ENCODE measurements around the gene PELI3.
"Not testable (repeated sequence)": the region's sequence is repeated elsewhere in the genome, so short reads cannot be mapped to it uniquely, and the experiment has no call there.

The PELI3 gene

DNA sequence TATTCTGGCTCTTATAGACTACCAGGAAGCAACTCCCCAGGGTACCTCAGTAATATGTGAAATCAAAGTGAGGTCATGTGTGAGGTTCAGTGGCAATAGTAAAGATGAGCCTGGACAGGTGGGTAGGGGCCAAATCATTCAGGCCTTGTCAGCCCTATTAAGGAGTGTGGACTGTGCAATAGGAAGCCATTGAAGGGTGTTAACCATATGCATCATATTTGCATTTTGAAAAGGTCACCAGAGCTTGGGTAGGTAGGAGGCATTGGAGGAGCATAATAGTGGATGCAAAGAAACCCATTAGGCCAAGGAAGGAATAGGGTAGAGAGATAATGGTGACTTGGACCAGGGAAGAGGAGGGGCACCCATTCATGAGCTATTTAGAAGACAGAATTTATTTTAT lies 19.7 kb upstream of the PELI3 start:
- no peak for DNase-seq (ENCODE audit: low read depth)

DNA sequence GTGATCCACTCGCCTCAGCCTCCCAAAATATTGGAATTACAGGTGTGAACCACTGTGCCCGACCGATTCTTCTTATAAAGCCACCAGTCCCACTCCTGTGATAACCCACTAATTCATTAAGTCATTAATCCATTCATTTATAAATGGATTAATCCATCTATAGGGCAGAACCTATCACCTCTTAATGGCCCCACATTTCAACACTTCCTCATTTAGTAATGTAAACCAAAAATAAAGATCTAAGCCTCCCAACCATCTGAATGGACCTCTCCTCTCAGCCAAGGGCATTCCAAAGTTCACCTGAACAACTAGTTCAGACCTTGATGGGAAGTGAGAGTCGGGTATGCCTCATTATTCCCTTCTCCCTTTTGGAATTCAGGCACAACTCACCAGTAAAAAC lies 18.2 kb upstream of the PELI3 start:
- DNase-seq (ENCODE audit: low read depth) = no peak

DNA sequence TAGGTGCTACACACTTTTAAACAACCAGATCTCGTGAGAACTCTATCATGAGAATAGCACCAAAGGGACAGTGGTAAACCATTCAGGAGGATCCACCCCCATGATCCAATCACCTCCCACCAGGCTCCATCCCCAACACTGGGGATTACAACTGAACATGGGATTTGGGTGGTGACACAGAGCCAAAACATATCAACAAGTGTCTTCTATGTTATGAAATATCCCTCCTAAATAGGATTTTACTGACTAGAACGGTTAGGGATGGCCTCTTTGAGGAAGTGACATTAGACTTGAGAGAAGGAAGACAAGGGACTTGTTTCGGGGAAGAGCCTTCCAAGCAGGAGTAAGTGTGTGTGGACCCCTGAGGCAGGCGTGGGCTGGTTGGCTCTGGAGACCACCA lies 16.1 kb upstream of the PELI3 start:
- DNase-seq (ENCODE audit: low read depth) = no peak

- DNase-seq (ENCODE audit: low read depth) = no peak
Measured at GRCh38 chr11:66451663-66452062, 15.0 kb upstream of the PELI3 start.

- DNase-seq (ENCODE audit: low read depth) = no peak
Measured at GRCh38 chr11:66454247-66454646, 12.5 kb upstream of the PELI3 start.

GRCh38 chr11:66454828-66455227 lies 11.9 kb upstream of the PELI3 start:
- no peak for DNase-seq (ENCODE audit: low read depth)

GRCh38 chr11:66457826-66458225 lies 8.9 kb upstream of the PELI3 start:
- no peak for DNase-seq (ENCODE audit: low read depth)

DNA sequence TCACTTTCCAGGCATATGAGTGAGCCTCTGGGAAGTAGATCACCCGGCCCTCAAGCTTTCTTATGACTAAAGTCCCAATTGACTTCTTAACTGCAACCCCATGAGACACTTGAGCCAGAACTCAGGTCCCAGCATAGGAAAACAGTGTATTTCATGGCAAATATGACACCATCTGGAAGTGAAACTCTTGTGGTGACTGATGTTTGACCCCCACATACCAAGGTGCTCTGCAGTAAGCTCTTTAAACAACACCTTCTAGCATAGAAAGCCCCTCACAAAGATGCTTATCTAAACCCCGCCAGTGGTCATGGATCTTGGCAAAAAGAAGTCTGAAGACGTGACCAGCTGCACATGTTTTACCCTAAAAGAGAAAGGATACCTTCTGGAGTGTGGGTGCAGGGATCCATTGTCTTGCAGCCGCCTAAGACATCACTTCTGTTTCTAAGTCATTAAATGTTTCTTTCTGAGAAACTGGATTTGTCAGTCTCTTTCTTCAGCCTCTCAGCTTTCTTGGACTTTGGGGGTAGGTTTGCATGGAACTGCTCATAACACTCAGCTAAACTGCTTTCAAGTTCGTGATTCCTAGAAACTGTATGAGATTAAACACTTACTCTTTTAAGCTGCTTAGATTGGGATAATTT lies 7.4 kb upstream of the PELI3 start:
- DNase-seq (ENCODE audit: low read depth) = no peak

GRCh38 chr11:66462010-66462409 lies 4.7 kb upstream of the PELI3 start:
- no peak for DNase-seq (ENCODE audit: low read depth)

GRCh38 chr11:66462911-66463310 lies 3.8 kb upstream of the PELI3 start:
- no peak for DNase-seq (ENCODE audit: low read depth)

DNA sequence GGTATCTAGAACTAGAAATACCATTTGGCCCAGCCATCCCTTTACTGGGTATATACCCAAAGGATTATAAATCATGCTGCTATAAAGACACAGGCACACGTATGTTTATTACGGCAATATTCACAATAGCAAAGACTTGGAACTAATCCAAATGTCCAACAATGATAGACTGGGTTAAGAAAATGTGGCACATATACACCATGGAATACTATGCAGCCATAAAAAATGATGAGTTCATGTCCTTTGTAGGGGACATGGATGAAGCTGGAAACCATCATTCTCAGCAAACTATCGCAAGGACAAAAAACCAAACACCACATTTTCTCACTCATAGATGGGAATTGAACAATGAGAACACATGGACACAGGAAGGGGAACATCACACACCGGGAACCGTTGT lies 2.6 kb upstream of the PELI3 start:
- DNase-seq (ENCODE audit: low read depth) = not testable (repeated sequence)

DNA sequence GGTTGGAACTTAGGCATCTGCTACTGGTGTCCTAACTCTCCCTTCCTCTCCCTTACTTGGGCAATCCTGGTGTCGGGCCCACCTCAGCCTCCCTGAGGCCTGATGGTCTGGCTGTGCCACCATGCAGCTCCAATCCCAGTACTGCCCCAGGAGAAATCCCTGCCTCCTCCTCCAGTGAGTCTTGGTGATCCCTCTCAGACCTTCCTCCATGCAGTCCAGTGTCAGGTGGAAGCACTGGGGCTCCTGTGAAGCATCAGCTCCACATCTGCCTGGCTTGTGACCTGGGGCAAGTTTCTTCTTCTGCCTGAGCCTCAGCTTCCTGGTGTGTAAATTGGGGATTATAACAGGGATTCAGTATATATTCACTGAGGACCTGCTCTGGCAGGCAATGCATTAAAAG lies 1.8 kb upstream of the PELI3 start:
- DNase-seq (ENCODE audit: low read depth) = no peak

- no peak for DNase-seq (ENCODE audit: low read depth)
Measured at GRCh38 chr11:66465373-66466224, 1.1 kb upstream of the PELI3 start.

DNA sequence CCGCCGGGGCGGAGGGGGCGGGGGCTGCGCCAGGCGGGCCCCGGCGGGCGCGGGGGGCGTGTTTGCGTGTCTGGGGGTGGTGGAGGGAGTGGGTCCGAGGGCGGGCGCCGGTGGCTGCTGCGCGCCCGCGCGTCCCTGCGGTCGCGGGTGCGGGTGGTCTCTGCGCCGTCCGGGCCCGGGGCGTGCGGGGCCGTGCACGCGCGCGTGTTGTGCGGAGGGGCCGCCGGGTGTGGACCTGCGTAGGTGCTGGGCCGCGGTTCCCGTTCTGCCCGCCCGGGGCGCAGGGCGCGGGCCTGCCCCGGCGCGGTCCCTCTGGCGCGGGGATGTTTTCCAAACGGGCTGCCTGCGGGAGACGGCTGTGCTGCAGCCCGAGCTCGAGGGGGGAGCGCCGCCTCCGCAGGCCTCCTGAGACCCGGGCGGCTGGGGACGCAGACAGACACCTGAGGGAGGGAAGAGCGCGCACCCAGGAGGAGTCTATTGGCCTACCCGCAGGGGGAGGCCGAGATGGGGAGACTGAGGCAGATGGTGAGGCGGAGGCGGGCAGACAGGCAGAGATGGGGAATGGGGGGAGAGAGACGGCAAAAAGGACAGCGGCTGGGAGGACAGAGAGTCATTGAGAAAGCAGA lies 442 bp downstream of the PELI3 start:
- no peak for DNase-seq (ENCODE audit: low read depth)

GRCh38 chr11:66467756-66468155 lies 1.1 kb downstream of the PELI3 start:
- DNase-seq (ENCODE audit: low read depth) = no peak

DNA sequence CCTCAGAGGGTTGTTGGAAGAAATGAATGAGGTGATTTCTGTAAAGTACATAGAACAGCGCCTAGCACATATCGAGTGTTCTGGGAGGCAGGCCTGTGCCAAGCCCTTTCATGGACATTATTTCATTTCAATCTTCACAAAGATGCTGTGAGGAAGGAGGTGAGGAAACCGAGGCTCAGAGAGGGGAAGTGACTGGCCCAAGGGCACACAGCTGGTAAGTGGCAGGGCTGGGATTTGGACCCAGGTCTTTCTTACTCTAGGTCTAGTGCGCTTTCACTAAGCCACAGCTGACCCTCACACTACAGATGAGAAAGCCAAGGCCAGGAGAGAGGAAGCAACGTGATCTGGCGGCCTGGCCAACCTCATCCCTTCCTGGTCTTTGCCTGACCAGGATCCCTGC lies 2.0 kb downstream of the PELI3 start:
- DNase-seq (ENCODE audit: low read depth) = no peak

DNA sequence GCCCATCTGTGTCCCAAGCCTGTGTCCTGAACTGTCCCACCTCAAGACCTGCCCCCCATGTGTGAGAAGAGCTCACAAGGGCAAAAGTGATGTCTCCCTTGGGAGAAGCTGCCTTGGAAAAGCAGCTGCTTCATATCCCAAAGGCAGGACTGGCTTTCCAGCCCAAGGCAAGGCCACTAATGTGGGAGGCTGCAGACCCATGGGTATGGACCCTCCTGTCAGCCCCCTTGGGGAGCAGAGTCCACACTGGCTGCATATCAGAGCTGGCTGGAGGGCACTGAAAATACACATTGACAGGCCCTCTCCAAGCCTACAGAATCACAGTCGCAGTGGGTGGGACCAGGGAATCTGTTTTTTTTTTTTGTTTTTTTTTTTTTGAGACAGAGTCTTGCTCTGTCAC lies 2.7 kb downstream of the PELI3 start:
- no peak for DNase-seq (ENCODE audit: low read depth)

DNA sequence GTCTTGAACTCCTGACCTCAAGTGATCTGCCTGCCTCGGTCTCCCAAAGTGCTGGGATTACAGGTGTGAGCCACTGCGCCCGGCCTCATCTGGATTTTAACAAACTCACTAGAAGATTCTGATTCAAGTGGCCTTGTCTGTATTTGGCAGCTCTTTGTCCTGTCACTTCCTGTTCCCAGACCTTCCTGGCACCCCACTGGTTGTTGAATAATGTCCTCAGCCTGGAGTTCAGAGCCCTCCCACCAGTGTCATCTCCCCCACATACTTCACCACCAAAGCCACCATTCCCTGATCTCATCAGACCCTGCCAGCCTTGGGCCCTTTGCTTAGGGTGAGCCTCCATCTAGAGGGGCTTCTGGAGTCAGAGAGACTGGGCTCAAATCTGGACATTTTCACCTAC lies 3.3 kb downstream of the PELI3 start:
- no peak for DNase-seq (ENCODE audit: low read depth)

DNA sequence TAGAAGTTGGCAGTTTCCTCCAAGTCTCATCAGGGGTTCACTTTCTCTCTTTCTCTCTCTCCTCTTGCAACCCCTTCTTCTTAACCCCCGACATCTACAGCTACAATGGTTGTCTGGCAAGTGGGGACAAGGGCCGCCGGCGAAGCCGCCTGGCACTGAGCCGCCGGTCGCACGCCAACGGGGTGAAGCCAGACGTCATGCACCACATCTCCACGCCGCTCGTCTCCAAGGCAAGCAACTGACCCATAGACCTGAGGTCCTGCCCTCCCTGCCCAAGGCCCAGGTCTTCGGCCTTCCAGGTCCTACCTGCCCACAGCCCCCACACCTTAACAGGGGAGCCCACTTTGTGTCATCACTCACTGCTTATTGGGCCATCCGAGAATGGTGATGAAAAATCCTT lies 4.4 kb downstream of the PELI3 start:
- DNase-seq (ENCODE audit: low read depth) = no peak

GRCh38 chr11:66472054-66472453 lies 5.3 kb downstream of the PELI3 start:
- DNase-seq (ENCODE audit: low read depth) = no peak

GRCh38 chr11:66473167-66473566 lies 6.5 kb downstream of the PELI3 start:
- DNase-seq (ENCODE audit: low read depth) = no peak

DNA sequence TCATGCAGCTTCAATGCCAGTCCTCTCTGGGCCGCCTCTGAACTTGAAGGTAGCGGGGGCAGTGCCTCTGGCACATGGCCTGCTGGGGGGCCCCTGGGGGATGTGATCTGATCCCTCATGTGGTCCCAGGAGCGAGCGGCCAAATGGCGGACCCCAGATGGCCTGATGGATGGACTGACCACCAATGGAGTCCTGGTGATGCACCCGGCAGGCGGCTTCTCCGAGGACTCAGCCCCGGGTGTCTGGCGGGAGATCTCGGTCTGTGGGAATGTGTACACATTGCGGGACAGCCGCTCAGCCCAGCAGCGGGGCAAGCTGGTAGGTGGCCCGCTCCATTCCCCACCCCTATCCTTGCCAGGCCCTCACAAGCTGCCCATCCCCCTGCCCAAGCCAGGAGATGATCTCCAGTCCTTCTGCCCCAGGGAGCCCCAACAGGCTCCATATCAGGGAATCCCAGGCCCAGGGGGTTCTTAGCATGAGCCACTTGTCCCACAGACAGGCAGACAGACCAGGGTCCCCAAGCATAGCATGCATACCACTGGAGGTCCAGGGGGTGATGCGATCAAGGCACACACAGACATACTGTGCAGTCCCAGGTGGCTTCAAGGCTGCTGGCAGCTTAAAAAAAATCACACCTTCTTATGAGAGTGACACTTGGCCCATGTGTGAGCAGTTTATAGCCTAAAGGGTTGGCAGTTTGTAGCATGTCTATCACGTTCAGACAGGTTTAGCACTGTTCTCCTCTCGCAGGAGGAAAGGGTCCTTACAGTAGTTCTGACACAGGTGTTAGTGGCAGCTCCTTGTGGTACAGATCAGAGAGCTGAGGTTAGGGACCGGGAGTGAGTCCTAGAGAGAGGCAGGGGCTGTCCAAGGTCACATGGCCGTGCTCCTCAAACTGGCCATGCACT lies 7.2 kb downstream of the PELI3 start:
- no peak for DNase-seq (ENCODE audit: low read depth)
